Measurements from ENCODE around the gene MLH3.

Gene MLH3

GRCh38 chr14:75064205-75064567 lies 12.9 kb upstream of the MLH3 start:
- DNase-seq: no peak

GRCh38 chr14:75063491-75064204 lies 12.4 kb upstream of the MLH3 start, which contains the start of gene ACYP1:
Gene ACYP1 (minus strand): TSS chr14:75064024. CDS start chr14:75063553, 471 bp downstream.
- DNase-seq: peak; percentile 43

GRCh38 chr14:75063013-75063412 lies 11.7 kb upstream of the MLH3 start:
- no peak for DNase-seq

GRCh38 chr14:75060420-75060819 lies 9.2 kb upstream of the MLH3 start:
- no peak for DNase-seq

- no peak for DNase-seq
Measured at GRCh38 chr14:75059642-75060041, 8.4 kb upstream of the MLH3 start.

GRCh38 chr14:75054421-75054820 lies 3.2 kb upstream of the MLH3 start:
- no peak for DNase-seq

GRCh38 chr14:75053396-75054291 lies 2.4 kb upstream of the MLH3 start:
- no peak for DNase-seq

GRCh38 chr14:75051556-75051899 lies 261 bp upstream of the MLH3 start:
- DNase-seq: no peak

GRCh38 chr14:75049731-75050201 lies 1.5 kb downstream of the MLH3 start:
- no peak for DNase-seq

- DNase-seq: no peak
Measured at GRCh38 chr14:75049136-75049535, 2.1 kb downstream of the MLH3 start.

- no peak for DNase-seq
Measured at GRCh38 chr14:75048101-75048500, 3.2 kb downstream of the MLH3 start.

GRCh38 chr14:75047506-75047905 lies 3.8 kb downstream of the MLH3 start:
- DNase-seq: no peak

GRCh38 chr14:75046899-75047298 lies 4.4 kb downstream of the MLH3 start:
- no peak for DNase-seq

- DNase-seq: no peak
Measured at GRCh38 chr14:75046275-75046674, 5.0 kb downstream of the MLH3 start.

- DNase-seq: no peak
Measured at GRCh38 chr14:75044752-75045151, 6.5 kb downstream of the MLH3 start.

GRCh38 chr14:75044322-75044721 lies 6.9 kb downstream of the MLH3 start:
- no peak for DNase-seq

- no peak for DNase-seq
Measured at GRCh38 chr14:75042035-75042434, 9.2 kb downstream of the MLH3 start.

GRCh38 chr14:75041613-75042012 lies 9.7 kb downstream of the MLH3 start:
- DNase-seq: no peak

GRCh38 chr14:75040959-75041358 lies 10.3 kb downstream of the MLH3 start:
- no peak for DNase-seq

- no peak for DNase-seq
Measured at GRCh38 chr14:75040507-75040906, 10.8 kb downstream of the MLH3 start.

- no peak for DNase-seq
Measured at GRCh38 chr14:75032939-75033338, 18.3 kb downstream of the MLH3 start.

GRCh38 chr14:75030147-75030546 lies 21.1 kb downstream of the MLH3 start:
- DNase-seq: no peak

- no peak for DNase-seq
Measured at GRCh38 chr14:75025876-75026275, 25.4 kb downstream of the MLH3 start.

- no peak for DNase-seq
Measured at GRCh38 chr14:75025082-75025481, 26.2 kb downstream of the MLH3 start.

Data from NCI-H2029 treated with DMSO at 0.1 percent for 48 hours (cell line).